Bronchial epithelial cell (primary cell): ENCODE results near the gene REXO5. TPM values are rescaled to one million over a fixed set of nuclear protein-coding genes. Genes with fewer than 3 reads are reported as not detected.
A peak's percentile ranks its signal among the peaks of the same experiment; 100 is the strongest.

Source experiments
- DNase-seq: peaks from one replicate; pipeline ENCODE4 v3.0.0-alpha.2; 2010; ENCODE audit warnings: low read depth
- FAIRE-seq: peaks from 2 replicates; lab custom pipeline; 2011; peaks lifted over from hg19 to GRCh38; lab: Jason Lieb, UNC
- H3K27me3 ChIP-seq: 2 replicates; pipeline ENCODE4 v1.5.1; 2011; ENCODE audit warnings: low read length; ENCODE audit not compliant: control insufficient read depth, insufficient read depth
- H3K36me3 ChIP-seq: 2 replicates; pipeline ENCODE4 v1.5.1; 2011; ENCODE audit warnings: low read length; ENCODE audit not compliant: control insufficient read depth, insufficient read depth
- H3K4me3 ChIP-seq: 2 replicates; pipeline ENCODE4 v1.5.1; 2011; ENCODE audit warnings: mild to moderate bottlenecking, low read depth, low read length, control low read depth
- total RNA-seq: library from RNA; depleted of rRNA; stranded (reverse); fragments of >200 nt; gene quantifications from 2 replicates; pipeline ENCODE4 v1.2.1, GENCODE V29; 2014
- TF ChIP-seq, protein P1 (sequence below): IDR thresholded peaks from 2 replicates; pipeline ENCODE4 v1.5.1; 2011; ENCODE audit warnings: mild to moderate bottlenecking, moderate library complexity, low read length, control low read depth, inconsistent platforms; ENCODE audit not compliant: insufficient read depth, severe bottlenecking

REXO5 gene, protein sequence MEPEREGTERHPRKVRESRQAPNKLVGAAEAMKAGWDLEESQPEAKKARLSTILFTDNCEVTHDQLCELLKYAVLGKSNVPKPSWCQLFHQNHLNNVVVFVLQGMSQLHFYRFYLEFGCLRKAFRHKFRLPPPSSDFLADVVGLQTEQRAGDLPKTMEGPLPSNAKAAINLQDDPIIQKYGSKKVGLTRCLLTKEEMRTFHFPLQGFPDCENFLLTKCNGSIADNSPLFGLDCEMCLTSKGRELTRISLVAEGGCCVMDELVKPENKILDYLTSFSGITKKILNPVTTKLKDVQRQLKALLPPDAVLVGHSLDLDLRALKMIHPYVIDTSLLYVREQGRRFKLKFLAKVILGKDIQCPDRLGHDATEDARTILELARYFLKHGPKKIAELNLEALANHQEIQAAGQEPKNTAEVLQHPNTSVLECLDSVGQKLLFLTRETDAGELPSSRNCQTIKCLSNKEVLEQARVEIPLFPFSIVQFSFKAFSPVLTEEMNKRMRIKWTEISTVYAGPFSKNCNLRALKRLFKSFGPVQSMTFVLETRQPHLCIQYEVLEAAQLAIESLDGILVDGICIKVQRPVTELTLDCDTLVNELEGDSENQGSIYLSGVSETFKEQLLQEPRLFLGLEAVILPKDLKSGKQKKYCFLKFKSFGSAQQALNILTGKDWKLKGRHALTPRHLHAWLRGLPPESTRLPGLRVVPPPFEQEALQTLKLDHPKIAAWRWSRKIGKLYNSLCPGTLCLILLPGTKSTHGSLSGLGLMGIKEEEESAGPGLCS
- total RNA-seq, result 1.1 and 2.4 TPM in 2 replicates

DNA sequence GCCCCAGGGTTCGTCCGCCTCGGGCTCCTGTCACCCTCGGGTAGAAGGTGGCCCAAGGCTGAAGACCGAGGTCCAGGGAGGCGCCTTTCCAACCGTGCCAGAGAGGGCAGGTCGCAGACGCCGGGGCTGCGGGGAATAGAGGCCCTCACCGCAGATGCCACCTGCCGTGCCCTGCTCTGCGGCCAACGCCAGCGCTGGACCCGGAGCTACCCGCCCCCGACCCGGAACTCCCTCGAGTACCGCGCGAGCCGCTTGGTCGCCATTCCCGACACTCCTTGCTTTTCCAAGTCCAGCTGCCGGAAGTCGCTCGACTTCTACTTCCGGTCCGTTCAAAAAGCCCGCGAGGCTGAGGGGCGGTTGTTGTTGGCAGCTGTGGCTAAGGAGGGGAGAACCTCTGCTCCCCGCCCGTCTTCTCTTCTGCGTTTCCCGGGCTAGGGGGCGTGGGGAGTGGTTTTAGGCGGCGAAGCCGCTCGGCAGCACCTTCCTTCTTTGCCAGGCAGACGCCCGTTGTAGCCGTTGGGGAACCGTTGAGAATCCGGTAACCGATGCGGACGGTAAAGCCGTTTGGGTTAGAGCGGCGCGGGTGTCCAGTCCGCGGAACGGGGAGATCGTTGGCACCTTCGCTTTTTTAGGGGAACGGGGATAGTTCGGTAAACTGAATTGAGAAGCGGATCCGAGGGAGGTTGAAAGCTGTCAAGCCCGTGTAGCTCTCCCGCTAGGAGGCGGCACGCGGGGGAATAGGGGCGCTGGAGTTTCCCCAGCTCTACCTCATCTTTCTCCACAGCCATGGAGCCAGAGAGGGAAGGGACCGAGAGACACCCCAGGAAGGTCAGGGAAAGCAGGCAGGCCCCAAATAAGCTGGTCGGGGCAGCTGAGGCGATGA is at the start of gene REXO5, which contains the start of gene ERI2:
TSS of gene REXO5 (plus strand) at position 360 of the 883 bp plus-strand sequence. CDS start at position 787, 427 bp downstream.
TSS of gene ERI2 (minus strand) at position 305 of the 883 bp plus-strand sequence. CDS start at position 263, 42 bp downstream.
- Histone ChIP-seq H3K27me3 (no peaks in the 10 kb centered on the region), H3K36me3 (peaks cover 1% of the 10 kb centered on the region), H3K4me3 (peak within 1 kb of the TSS; percentile 91)
- TF ChIP-seq, protein P1, sequence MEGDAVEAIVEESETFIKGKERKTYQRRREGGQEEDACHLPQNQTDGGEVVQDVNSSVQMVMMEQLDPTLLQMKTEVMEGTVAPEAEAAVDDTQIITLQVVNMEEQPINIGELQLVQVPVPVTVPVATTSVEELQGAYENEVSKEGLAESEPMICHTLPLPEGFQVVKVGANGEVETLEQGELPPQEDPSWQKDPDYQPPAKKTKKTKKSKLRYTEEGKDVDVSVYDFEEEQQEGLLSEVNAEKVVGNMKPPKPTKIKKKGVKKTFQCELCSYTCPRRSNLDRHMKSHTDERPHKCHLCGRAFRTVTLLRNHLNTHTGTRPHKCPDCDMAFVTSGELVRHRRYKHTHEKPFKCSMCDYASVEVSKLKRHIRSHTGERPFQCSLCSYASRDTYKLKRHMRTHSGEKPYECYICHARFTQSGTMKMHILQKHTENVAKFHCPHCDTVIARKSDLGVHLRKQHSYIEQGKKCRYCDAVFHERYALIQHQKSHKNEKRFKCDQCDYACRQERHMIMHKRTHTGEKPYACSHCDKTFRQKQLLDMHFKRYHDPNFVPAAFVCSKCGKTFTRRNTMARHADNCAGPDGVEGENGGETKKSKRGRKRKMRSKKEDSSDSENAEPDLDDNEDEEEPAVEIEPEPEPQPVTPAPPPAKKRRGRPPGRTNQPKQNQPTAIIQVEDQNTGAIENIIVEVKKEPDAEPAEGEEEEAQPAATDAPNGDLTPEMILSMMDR, result peak; percentile 74
- DNase-seq (peak; percentile 89), FAIRE-seq (no peak)

DNA sequence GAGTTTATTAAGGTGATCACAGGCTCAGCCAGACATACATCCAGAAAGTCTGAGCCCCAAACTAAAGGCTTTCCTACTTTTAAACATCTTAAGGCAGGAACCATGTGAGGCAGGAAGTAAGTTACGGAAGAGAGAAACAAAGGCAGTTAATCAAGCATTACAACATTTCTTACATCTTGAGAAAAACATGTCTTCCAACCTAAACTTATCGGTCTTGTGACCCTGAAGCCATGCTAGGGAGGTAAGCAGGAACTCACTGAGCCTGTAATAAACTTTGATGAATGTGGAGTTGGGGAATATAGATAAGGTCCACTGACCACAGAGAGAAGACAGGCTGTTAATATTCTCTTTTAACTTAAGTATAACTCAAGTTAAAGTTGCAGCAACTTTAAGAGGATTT is 46.0 kb upstream of the REXO5 start:
- Histone ChIP-seq H3K4me3 (no peak overlapping the region), H3K36me3 (no peaks in the 10 kb centered on the region), H3K27me3 (no peaks in the 10 kb centered on the region)
- DNase-seq (no peak), FAIRE-seq (no peak)
- TF ChIP-seq, protein P1, result no peak

DNA sequence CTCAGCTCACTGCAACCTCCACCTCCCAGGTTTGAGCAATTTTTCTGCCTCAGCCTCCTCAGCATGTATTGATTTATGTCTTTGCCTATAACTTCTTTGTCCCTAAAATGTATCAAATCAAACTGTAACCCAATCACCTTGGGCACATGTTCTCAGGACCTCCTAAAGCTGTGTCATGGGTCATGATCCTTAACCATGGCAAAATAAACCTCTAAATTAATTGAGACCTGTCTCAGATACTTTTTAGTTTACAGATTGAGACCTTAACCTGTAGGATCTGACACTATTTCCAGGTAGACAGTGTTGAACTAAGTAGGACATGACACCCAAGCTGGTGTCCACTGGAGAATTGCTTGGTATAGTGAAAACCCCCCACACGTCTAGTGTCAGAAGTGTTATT is 45.2 kb upstream of the REXO5 start:
- DNase-seq, result no peak
- TF ChIP-seq, protein P1, result no peak
- no peaks in the 10 kb centered on the region for H3K36me3 ChIP-seq
- no peaks in the 10 kb centered on the region for H3K27me3 ChIP-seq
- no peak for FAIRE-seq
- H3K4me3 ChIP-seq, result no peak overlapping the region

DNA sequence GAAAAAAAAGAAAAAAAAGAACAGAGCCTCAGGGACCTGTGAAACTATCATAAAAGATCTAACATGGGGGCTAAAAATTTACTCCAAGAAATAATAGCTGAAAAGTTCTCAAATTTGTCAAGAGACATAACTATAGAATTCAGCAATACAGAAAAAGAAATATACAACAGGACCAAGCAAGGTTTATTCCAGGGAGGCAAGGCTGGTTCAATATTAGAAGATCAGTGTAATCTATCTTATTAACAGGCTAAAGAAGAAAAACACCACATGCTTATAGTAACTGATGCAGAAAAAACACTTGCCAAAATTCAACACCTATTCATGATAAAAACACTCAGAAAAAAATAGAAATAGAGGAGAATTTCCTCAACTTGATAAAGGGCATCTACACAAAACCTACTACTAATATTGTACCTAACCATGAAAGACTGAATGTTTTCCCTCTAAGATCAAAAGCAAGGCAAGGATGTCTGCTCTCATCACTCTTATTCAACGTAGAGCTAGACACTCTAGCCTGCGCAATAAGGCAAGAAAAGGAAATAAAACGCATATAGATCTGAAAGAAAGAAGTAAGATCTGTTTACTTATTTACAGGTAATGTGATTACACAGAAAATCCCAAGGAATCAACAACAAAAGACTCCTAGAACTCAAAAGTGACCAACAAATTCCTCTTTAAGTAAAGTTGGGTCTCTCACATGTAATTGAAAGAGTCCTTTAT is 43.8 kb upstream of the REXO5 start:
- DNase-seq, result no peak
- Histone ChIP-seq H3K27me3 (no peaks in the 10 kb centered on the region), H3K36me3 (no peaks in the 10 kb centered on the region), H3K4me3 (no peak overlapping the region)
- FAIRE-seq, result no peak
- TF ChIP-seq, protein P1, result no peak
